ENCODE results near the gene THAP7. TPM values are rescaled to one million over a fixed set of nuclear protein-coding genes. Genes with fewer than 3 reads are reported as not detected.

THAP7 gene
- total and polyA plus RNA-seq, 9 of the 15 experiments (the other 6 are each of a cell fraction or from before 2014, with no cell fraction given), result 7.9 to 263 (median 84.1) TPM

GRCh38 chr22:21025763-21026755 lies 24.1 kb upstream of the THAP7 start (continued):
- TF ChIP-seq KLF13 (tag; IDR thresholded peaks at IDR 0.05; ENCODE audit: borderline replicate concordance, low read depth) (no peak), BDP1 (IDR thresholded peaks at IDR 0.05; ENCODE audit: insufficient read depth, insufficient read length) (no peak), MXI1 (IDR thresholded peaks at IDR 0.05; ENCODE audit: low read depth, low read length) (no peak), OTX1 (CRISPR knock-in tag; IDR thresholded peaks at IDR 0.05) (peak; percentile 83; the same call in 1 of the 2 replicates), SRSF3 (IDR thresholded peaks at IDR 0.05; ENCODE audit: insufficient read depth, low read length) (no peak), NFE2 (IDR thresholded peaks at IDR 0.05; ENCODE audit: low read depth) (no peak), MAFF (IDR thresholded peaks at IDR 0.05; ENCODE audit: low read length) (no peak), PHF21A (IDR thresholded peaks at IDR 0.05; ENCODE audit: borderline replicate concordance, low read depth) (no peak), ZNF165 (CRISPR knock-in tag; IDR thresholded peaks at IDR 0.05; ENCODE audit: borderline replicate concordance) (peak; percentile 78; the same call in 1 of the 2 replicates), NFXL1 (CRISPR knock-in tag; IDR thresholded peaks at IDR 0.05) (0 out of 2 replicates have a peak, but pooled peaks have one; percentile 19), STAG1 (CRISPR knock-in tag; IDR thresholded peaks at IDR 0.05; ENCODE audit: borderline replicate concordance) (peak; percentile 37; the same call in 1 of the 2 replicates), ZNF609 (CRISPR knock-in tag; IDR thresholded peaks at IDR 0.05; ENCODE audit: borderline replicate concordance) (no peak), TOE1 (IDR thresholded peaks at IDR 0.05; ENCODE audit: borderline replicate concordance) (no peak), TOE1 (CRISPR knock-in tag; IDR thresholded peaks at IDR 0.05; ENCODE audit: borderline replicate concordance, low read depth) (0 out of 2 replicates have a peak, but pooled peaks have one; percentile 40), ID3 (CRISPR knock-in tag; IDR thresholded peaks at IDR 0.05) (no peak), ID3 (tag; IDR thresholded peaks at IDR 0.05) (peak; percentile 44; the same call in 1 of the 2 replicates), ZNF184 (CRISPR knock-in tag; IDR thresholded peaks at IDR 0.05) (0 out of 2 replicates have a peak, but pooled peaks have one; percentile 53)
